PC-3 (cell line): ENCODE measurements around the gene SP7. TPM values are rescaled to one million over a fixed set of nuclear protein-coding genes. Genes with fewer than 3 reads are reported as not detected.

ENCODE experiments used
- ATAC-seq: fragments of 200-7000 bp; cut with Tn5 transposase; 2 replicates; pipeline ENCODE4 v1.9.1; 2020; ENCODE audit warnings: mild to moderate bottlenecking, moderate library complexity
- BruUV-seq: library from RNA; stranded (reverse); fragments of 400-500 nt; replicated peaks from 2 replicates; lab custom pipeline; 2021; lab: Mats Ljungman, UMichigan
- CTCF ChIA-PET: fragments of 300-600 bp; sonication (Branson Sonifier 250); formaldehyde crosslinking; loops from one replicate; lab custom pipeline; 2022; ENCODE audit warnings: antibody characterized with exemption; lab: Charles Lee
- POLR2A ChIA-PET: fragments of 300-600 bp; sonication (Branson Sonifier 250); formaldehyde crosslinking; loops from one replicate; lab custom pipeline; 2022; ENCODE audit warnings: antibody characterized with exemption; ENCODE audit not compliant: unreplicated experiment; lab: Charles Lee
- DNase-seq: peaks from one replicate; pipeline ENCODE4 v3.0.0-alpha.2; 2015
- H2AFZ ChIP-seq: fragments of 300-600 bp; sonication (generic); 2 replicates; pipeline ENCODE4 v1.6.0; 2016; ENCODE audit warnings: antibody characterized with exemption, low read length
- H3F3A ChIP-seq: fragments of 300-600 bp; sonication (generic); one replicate; pipeline ENCODE4 v1.6.0; 2017; ENCODE audit warnings: antibody characterized with exemption, low read length, control low read depth, mild to moderate bottlenecking; ENCODE audit not compliant: unreplicated experiment
- H3K27ac ChIP-seq: fragments of 300-600 bp; sonication (generic); 2 replicates; pipeline ENCODE4 v1.5.1; 2016; ENCODE audit warnings: mild to moderate bottlenecking, low read length
- H3K27me3 ChIP-seq: fragments of 300-600 bp; sonication (generic); 2 replicates; pipeline ENCODE4 v1.6.1; 2016; ENCODE audit warnings: low read length, mixed read lengths
- H3K36me3 ChIP-seq: fragments of 300-600 bp; sonication (generic); 2 replicates; pipeline ENCODE4 v1.6.1; 2016; ENCODE audit warnings: low read depth, mixed run types, low read length, mixed read lengths
- H3K4me1 ChIP-seq: fragments of 300-600 bp; sonication (generic); 2 replicates; pipeline ENCODE4 v1.5.1; 2016; ENCODE audit warnings: low read length; ENCODE audit not compliant: insufficient read depth
- H3K4me2 ChIP-seq: fragments of 300-600 bp; sonication (generic); 2 replicates; pipeline ENCODE4 v1.6.0; 2016; ENCODE audit warnings: low read length
- H3K4me3 ChIP-seq: fragments of 300-600 bp; sonication (generic); 2 replicates; pipeline ENCODE4 v1.5.1; 2016; ENCODE audit warnings: mild to moderate bottlenecking, low read length, mixed read lengths
- H3K79me2 ChIP-seq: fragments of 300-600 bp; sonication (generic); 2 replicates; pipeline ENCODE4 v1.6.1; 2017; ENCODE audit warnings: low read length, mixed read lengths
- H3K9ac ChIP-seq: fragments of 300-600 bp; sonication (generic); 2 replicates; pipeline ENCODE4 v1.6.0; 2016; ENCODE audit warnings: mild to moderate bottlenecking, low read length
- H3K9me2 ChIP-seq: fragments of 300-600 bp; sonication (generic); replicated peaks from 2 replicates; pipeline ENCODE4 v1.6.1; 2016; ENCODE audit warnings: mixed run types, low read length, mixed read lengths
- H3K9me3 ChIP-seq: fragments of 300-600 bp; sonication (generic); 2 replicates; pipeline ENCODE4 v1.6.1; 2016; ENCODE audit warnings: low read length, mixed read lengths
- H4K20me1 ChIP-seq: fragments of 300-600 bp; sonication (generic); 2 replicates; pipeline ENCODE4 v1.6.1; 2016; ENCODE audit warnings: low read length, mixed read lengths
- EZH2 ChIP-seq: fragments of 300-600 bp; sonication (generic); IDR thresholded peaks from one replicate; pipeline ENCODE4 v1.6.1; 2017; ENCODE audit warnings: antibody characterized with exemption, mild to moderate bottlenecking, low read length; ENCODE audit not compliant: unreplicated experiment
- EZH2phosphoT487 ChIP-seq: fragments of 300-600 bp; sonication (generic); IDR thresholded peaks from 2 replicates; pipeline ENCODE4 v1.6.1; 2018; ENCODE audit warnings: mild to moderate bottlenecking, antibody characterized with exemption, low read length, borderline replicate concordance
- intact Hi-C: fragments of 100-400 bp; cut with micrococcal nuclease; formaldehyde crosslinking; loops from 2 replicates; pipeline ENCODE4 v1.9.0; 2023
- total RNA-seq: library from RNA; depleted of rRNA; stranded (reverse); fragments of >200 nt; gene quantifications from 2 replicates; pipeline ENCODE4 v1.2.3, GENCODE V29; 2014
- TF ChIP-seq, protein P1 (sequence below): fragments of 300-600 bp; sonication (generic); conservative IDR thresholded peaks from 2 replicates; pipeline ENCODE4 v1.5.1; 2017; ENCODE audit warnings: antibody characterized with exemption, low read depth, mild to moderate bottlenecking, low read length

SP7 gene
- total RNA-seq, 1 experiment from 2014 or later, result not detected

DNA sequence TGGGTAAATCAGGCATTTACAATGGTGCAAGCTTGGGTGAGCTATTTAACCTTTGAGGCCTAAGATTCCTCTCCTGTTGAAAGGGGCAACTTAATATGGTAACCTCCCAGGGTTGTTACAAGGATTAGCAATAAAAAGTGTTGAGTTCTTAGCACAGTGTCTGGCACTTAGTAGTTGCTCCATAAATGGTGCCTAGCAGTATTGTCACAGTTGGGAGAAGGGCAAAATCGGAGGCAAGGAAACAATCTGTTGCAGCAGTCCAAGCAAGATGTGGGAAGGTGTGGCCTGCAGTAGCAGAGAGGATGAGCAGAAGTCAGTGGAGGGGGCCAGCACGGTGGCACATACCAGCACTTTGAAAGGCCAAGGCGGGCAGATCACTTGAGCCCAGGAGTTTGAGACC, 7.3 kb upstream of the SP7 start:
- DNase-seq (no peak), ATAC-seq (no peak)
- no peak overlapping the region for H3K9ac ChIP-seq
- H3K9me2 ChIP-seq, result no peaks in the 10 kb centered on the region
- H3K4me1 ChIP-seq, result peaks cover 3% of the 10 kb centered on the region; the same call in 1 of the 2 replicates
- H3K4me3 ChIP-seq, result no peak overlapping the region
- no peaks in the 10 kb centered on the region for H3K9me3 ChIP-seq
- H3F3A ChIP-seq, result no peaks in the 10 kb centered on the region
- H3K4me2 ChIP-seq, result no peak overlapping the region
- no peaks in the 10 kb centered on the region for H3K36me3 ChIP-seq
- H3K27me3 ChIP-seq, result no peaks in the 10 kb centered on the region
- CTCF ChIA-PET, result no interaction called here
- H2AFZ ChIP-seq, result no peak overlapping the region
- intact Hi-C loops, result no loop called here
- TF ChIP-seq EZH2 (no peak), EZH2phosphoT487 (no peak)
- TF ChIP-seq, protein P1, sequence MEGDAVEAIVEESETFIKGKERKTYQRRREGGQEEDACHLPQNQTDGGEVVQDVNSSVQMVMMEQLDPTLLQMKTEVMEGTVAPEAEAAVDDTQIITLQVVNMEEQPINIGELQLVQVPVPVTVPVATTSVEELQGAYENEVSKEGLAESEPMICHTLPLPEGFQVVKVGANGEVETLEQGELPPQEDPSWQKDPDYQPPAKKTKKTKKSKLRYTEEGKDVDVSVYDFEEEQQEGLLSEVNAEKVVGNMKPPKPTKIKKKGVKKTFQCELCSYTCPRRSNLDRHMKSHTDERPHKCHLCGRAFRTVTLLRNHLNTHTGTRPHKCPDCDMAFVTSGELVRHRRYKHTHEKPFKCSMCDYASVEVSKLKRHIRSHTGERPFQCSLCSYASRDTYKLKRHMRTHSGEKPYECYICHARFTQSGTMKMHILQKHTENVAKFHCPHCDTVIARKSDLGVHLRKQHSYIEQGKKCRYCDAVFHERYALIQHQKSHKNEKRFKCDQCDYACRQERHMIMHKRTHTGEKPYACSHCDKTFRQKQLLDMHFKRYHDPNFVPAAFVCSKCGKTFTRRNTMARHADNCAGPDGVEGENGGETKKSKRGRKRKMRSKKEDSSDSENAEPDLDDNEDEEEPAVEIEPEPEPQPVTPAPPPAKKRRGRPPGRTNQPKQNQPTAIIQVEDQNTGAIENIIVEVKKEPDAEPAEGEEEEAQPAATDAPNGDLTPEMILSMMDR, result no peak
- POLR2A ChIA-PET, result interaction anchor here (0.6 kb wide), 1 partner anchor 64 kb away, joined by 6 read pairs; no protein-coding TSS in a partner anchor
- no peak overlapping the region for H3K27ac ChIP-seq
- no peaks in the 10 kb centered on the region for H3K79me2 ChIP-seq
- no TSS peak for BruUV-seq
- no peaks in the 10 kb centered on the region for H4K20me1 ChIP-seq

DNA sequence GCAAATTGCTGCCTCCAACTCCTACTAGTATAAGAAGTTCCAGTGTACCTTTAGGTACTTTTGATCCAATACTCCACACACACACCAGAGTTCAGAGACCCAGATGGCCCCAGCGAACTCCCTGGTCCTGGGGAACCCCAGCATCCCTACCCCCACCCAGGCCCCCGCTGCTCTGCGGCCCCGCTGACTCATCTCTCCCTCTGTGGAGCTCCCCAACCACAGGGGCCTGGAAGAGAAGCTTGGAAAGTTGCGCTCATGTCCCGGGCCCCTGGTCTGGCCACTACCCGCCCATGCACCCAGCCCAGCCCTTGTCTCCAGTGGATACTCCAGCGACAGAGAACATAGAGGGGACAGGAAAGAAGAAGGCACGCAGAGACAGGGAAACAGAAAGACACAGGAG, 4.2 kb upstream of the SP7 start:
- CTCF ChIA-PET, result no interaction called here
- no peak for TF ChIP-seq EZH2phosphoT487
- no peak for TF ChIP-seq EZH2
- TF ChIP-seq, protein P1, result no peak
- H2AFZ ChIP-seq, result no peak overlapping the region
- ATAC-seq (no peak), DNase-seq (no peak)
- H3K79me2 ChIP-seq, result no peaks in the 10 kb centered on the region
- no peak overlapping the region for H3K4me2 ChIP-seq
- peaks cover 3% of the 10 kb centered on the region; the same call in 1 of the 2 replicates for H3K4me1 ChIP-seq
- no peaks in the 10 kb centered on the region for H3K27me3 ChIP-seq
- H3K9ac ChIP-seq, result no peak overlapping the region
- H3K27ac ChIP-seq, result no peak overlapping the region
- POLR2A ChIA-PET, result no interaction called here
- no peaks in the 10 kb centered on the region for H3K36me3 ChIP-seq
- no peaks in the 10 kb centered on the region for H3K9me2 ChIP-seq
- H4K20me1 ChIP-seq, result no peaks in the 10 kb centered on the region
- intact Hi-C loops, result no loop called here
- H3K4me3 ChIP-seq, result no peak overlapping the region
- BruUV-seq, result no TSS peak
- H3K9me3 ChIP-seq, result no peaks in the 10 kb centered on the region
- no peaks in the 10 kb centered on the region for H3F3A ChIP-seq

DNA sequence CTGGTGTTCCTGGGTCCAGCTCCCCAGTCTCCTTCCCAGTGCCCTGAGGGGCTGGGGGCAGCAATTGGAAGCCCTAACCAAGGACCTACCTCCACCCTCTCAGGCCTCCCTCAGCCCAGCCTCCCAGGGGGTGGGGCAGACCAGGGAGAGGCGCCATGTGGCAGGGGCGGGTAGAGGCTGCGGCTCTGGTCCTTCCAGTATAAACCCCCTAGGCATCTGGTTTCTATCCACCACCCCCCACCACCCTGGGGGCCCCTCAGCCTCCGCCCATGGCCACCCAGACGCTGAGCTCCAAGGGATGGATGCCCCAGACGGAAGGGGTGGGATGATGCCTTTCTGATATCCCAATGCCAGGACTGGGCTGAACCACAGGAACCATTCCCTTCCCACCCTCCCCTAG, 2.8 kb upstream of the SP7 start:
- no peak overlapping the region for H3K4me3 ChIP-seq
- intact Hi-C loops, result no loop called here
- no peak overlapping the region for H3K27ac ChIP-seq
- H3K79me2 ChIP-seq, result no peaks in the 10 kb centered on the region
- no peaks in the 10 kb centered on the region for H3K9me3 ChIP-seq
- DNase-seq (no peak), ATAC-seq (no peak)
- BruUV-seq, result no TSS peak
- CTCF ChIA-PET, result no interaction called here
- TF ChIP-seq, protein P1, result no peak
- TF ChIP-seq EZH2, result no peak
- TF ChIP-seq EZH2phosphoT487, result no peak
- no peaks in the 10 kb centered on the region for H3K4me1 ChIP-seq
- no peaks in the 10 kb centered on the region for H3K27me3 ChIP-seq
- no peaks in the 10 kb centered on the region for H3K9me2 ChIP-seq
- H4K20me1 ChIP-seq, result no peaks in the 10 kb centered on the region
- no peak overlapping the region for H3K9ac ChIP-seq
- no peak overlapping the region for H2AFZ ChIP-seq
- no peak overlapping the region for H3K4me2 ChIP-seq
- H3K36me3 ChIP-seq, result no peaks in the 10 kb centered on the region
- H3F3A ChIP-seq, result no peaks in the 10 kb centered on the region
- POLR2A ChIA-PET, result no interaction called here
